Subcutaneous abdominal adipose tissue (tissue), 5 donors: ENCODE results near the gene NAP1L1.

ENCODE experiments used
- H3K27ac ChIP-seq: one replicate; pipeline ENCODE4 v1.7.0; 2013; ENCODE audit warnings: low read depth, mild to moderate bottlenecking, inconsistent platforms, low read length, moderate library complexity
- H3K27me3 ChIP-seq, 5 donors: one replicate each; pipeline ENCODE4 v1.7.0; 2013; ENCODE audit warnings: low read length in 5 of 5, inconsistent platforms in 1 of 5; ENCODE audit not compliant: control insufficient read depth in 5 of 5, insufficient read depth in 4 of 5
- H3K36me3 ChIP-seq, 5 donors: one replicate each; pipeline ENCODE4 v1.7.0; 2013; ENCODE audit warnings: low read length in 5 of 5; ENCODE audit not compliant: control insufficient read depth in 5 of 5, insufficient read depth in 5 of 5
- H3K4me1 ChIP-seq, 5 donors: one replicate each; pipeline ENCODE4 v1.7.0; 2013; ENCODE audit warnings: low read length in 5 of 5, mild to moderate bottlenecking in 3 of 5, moderate library complexity in 1 of 5; ENCODE audit not compliant: control insufficient read depth in 5 of 5, insufficient read depth in 5 of 5
- H3K4me3 ChIP-seq, 5 donors: one replicate each; pipeline ENCODE4 v1.7.0; 2013; ENCODE audit warnings: low read length in 5 of 5, low read depth in 1 of 5
- H3K9ac ChIP-seq, 5 donors: one replicate each; pipeline ENCODE4 v1.7.0; 2013; ENCODE audit warnings: low read length in 5 of 5, mild to moderate bottlenecking in 4 of 5, moderate library complexity in 3 of 5
- H3K9me3 ChIP-seq, 5 donors: one replicate each; pipeline ENCODE4 v1.7.0; 2013; ENCODE audit warnings: low read length in 5 of 5; ENCODE audit not compliant: control insufficient read depth in 5 of 5
- donor health status: healthy.
- donor health status: healthy.
- donor health status: healthy.
- donor health status: healthy.
- donor health status: healthy.

The NAP1L1 gene

DNA sequence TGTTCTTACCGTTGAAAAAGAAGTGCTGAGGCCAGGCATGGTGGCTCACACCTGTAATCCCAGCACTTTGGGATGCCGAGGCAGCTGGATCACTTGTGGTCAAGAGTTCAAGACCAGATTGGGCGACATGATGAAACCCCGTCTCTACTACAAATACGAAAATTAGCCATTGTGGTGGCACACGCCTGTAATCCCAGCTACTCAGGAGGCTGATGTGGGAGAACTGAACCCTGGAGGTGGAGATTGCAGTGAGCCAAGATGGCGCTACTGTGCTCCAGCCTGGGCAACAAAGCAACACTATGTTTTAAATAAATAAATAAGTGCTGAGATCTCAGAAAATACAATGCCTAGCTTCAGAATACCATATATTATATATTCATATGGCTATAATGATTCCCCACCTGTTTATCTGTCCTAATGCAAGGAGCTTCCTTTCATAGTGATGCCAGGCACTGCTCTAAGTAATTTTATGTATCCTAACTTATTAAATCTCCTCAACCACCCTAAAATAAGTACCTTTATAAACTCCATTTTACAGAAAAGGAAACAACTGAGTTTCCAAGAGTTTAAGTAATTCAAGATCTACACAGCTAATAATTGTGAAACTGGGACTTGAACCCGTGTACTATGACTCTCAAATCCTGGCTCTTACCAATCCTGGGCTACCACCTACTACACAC, 60.2 kb downstream of the NAP1L1 start:
- H3K27ac ChIP-seq = no peak overlapping the region
- peaks cover 3 to 17% (median 13%) of the 10 kb centered on the region in 5 donors for H3K4me1 ChIP-seq
- H3K9ac ChIP-seq = no peak overlapping the region
- peaks cover 0 to 6% (median 0%) of the 10 kb centered on the region in 5 donors for H3K27me3 ChIP-seq
- H3K4me3 ChIP-seq = no peak overlapping the region
- H3K9me3 ChIP-seq = no peaks in the 10 kb centered on the region
- no peaks in the 10 kb centered on the region for H3K36me3 ChIP-seq

DNA sequence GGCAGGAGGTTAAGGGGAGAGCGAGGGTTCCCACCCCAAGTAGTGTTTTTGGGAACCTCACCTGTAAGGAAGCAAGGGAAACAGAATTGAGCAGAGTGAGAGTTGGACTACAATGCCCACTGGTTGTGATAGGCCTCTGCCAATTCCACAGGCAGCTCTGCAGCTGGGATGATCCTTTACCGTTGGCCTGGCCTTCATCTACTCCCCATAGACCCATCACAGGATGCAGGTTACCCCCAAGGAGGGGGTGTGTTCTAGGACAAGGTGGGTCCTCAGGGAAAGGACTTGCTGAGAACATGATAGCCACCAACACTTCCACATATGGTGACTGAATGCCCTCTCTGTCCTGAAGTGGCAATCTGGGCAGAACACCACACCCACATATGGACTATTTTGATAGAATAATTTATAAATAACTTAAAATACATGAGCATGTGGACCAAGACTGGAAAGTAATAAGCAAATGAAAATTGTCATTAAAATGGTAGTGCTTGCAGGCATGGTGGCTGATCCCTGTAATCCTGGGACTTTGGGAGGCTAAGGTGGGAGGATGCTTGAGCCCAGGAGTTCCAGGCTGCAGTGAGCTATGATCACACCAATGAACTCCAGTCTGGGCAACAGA, 61.3 kb downstream of the NAP1L1 start:
- Histone ChIP-seq H3K9me3 (no peaks in the 10 kb centered on the region), H3K36me3 (no peaks in the 10 kb centered on the region), H3K9ac (no peak overlapping the region), H3K27me3 (peaks cover 0 to 2% (median 0%) of the 10 kb centered on the region in 5 donors), H3K27ac (no peak overlapping the region), H3K4me1 (peaks cover 3 to 15% (median 12%) of the 10 kb centered on the region in 5 donors), H3K4me3 (no peak overlapping the region)

DNA sequence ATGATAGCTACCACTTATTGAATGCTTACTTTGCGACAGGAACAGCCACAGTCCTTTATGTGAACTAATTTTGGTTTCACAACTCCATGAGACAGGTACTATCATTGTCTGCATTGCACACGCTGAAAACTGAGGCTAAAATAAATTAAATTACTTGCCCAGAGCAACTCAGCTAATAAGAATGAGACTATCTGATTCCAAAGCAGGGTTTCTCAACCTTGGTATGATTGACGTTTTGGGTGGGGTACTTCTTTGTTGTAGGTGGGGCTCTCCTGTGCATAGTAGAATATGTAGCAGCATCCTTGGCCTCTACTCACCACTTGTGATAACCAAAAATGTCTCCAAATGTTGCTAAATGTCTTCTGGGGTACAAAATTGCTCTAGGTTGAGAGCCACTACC, 62.0 kb downstream of the NAP1L1 start:
- Histone ChIP-seq H3K4me1 (peaks cover 3 to 18% (median 14%) of the 10 kb centered on the region in 5 donors), H3K27ac (no peak overlapping the region), H3K9me3 (no peaks in the 10 kb centered on the region), H3K27me3 (peaks cover 0 to 2% (median 0%) of the 10 kb centered on the region in 5 donors), H3K9ac (no peak overlapping the region), H3K36me3 (no peaks in the 10 kb centered on the region), H3K4me3 (no peak overlapping the region)

DNA sequence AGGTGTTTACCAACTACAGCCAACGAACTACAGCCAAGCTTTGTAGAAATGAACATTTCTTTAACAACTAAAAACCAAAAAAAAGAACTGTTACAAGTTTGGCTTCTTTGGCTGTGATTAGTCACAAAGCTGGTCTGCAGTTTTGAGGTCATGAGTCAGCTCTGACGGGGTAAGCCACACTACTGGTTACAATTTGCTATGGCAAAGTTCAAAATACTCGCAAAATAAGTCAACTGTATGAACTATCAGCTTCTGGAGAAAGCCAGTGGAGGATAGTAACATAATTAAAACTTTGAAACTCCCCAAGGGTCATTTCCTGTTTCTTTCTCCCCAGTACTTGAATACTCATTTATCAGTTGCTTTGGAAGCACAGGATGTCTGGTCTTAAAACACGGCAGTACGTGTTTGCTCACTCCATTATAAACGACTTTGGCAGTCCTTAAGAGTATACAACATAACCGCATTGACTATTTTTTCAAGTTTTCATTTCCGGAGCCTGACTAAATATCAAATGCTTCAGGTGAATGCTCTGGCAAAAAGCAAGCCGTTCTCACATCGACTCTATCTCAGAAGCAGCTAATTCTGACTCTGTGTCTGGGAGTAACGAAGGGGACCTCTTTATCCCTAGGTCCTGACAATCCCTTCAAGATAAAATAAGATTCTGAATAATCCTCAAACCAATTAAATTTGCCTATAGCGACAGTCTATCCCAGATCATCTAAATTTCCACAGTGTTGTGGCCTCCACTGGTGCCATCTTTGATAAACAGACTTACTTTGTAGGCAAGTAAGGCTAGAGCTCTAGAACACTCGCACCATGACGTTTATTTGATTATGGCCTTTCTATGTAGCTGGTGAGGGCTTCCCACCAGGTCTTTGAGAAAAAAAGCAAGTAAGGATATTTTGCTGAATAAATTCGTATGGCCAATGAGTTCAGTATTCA, 63.5 kb downstream of the NAP1L1 start:
- Histone ChIP-seq H3K27me3 (no peaks in the 10 kb centered on the region), H3K9me3 (no peaks in the 10 kb centered on the region), H3K4me3 (no peak overlapping the region), H3K4me1 (peaks cover 3 to 18% (median 14%) of the 10 kb centered on the region in 5 donors), H3K36me3 (no peaks in the 10 kb centered on the region), H3K9ac (peak overlapping the region in 1 of 5 donors; percentile 10), H3K27ac (peak overlapping the region; percentile 19)

DNA sequence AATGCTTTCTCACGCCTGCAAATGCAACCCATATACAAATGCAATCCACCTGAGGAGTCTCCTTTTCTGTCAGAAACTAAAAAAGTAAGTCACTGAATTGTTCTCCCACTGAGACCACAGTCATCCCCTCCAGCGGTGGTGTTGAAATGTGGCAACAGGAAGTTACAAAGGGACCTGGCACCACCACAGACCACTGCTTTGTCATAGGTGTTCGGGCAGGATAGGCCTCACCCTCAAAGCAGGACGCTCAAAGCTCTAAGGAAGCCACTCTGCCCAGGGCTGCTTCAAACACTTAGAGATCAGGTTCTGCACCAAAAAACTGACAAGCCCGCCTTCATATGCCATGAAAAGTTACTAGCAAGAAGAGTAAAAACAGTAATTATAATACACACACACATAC, 64.2 kb downstream of the NAP1L1 start:
- Histone ChIP-seq H3K4me1 (peaks cover 3 to 18% (median 14%) of the 10 kb centered on the region in 5 donors), H3K4me3 (no peak overlapping the region), H3K27me3 (no peaks in the 10 kb centered on the region), H3K9ac (no peak overlapping the region), H3K36me3 (no peaks in the 10 kb centered on the region), H3K27ac (no peak overlapping the region), H3K9me3 (no peaks in the 10 kb centered on the region)

DNA sequence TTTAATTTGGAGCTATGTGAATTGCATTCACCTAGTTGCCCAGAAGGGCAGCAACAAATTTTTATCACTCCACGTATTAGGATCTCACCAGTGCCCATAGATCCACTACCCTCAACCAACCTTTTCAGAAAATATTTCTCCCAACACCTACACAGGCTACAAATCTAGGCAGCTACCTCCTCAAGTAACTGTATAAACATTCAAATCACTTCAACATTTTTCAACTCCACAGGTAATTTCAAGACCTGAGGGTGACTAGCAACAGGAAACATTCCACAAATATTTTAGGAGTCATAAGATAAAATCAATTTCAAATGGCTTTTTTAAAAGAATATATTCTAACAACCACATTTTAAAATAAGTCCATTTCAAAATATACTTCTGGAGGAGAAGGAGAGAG, 65.8 kb downstream of the NAP1L1 start:
- Histone ChIP-seq H3K9ac (no peak overlapping the region), H3K9me3 (no peaks in the 10 kb centered on the region), H3K27me3 (no peaks in the 10 kb centered on the region), H3K4me1 (peaks cover 3 to 18% (median 14%) of the 10 kb centered on the region in 5 donors), H3K27ac (no peak overlapping the region), H3K4me3 (no peak overlapping the region), H3K36me3 (no peaks in the 10 kb centered on the region)

DNA sequence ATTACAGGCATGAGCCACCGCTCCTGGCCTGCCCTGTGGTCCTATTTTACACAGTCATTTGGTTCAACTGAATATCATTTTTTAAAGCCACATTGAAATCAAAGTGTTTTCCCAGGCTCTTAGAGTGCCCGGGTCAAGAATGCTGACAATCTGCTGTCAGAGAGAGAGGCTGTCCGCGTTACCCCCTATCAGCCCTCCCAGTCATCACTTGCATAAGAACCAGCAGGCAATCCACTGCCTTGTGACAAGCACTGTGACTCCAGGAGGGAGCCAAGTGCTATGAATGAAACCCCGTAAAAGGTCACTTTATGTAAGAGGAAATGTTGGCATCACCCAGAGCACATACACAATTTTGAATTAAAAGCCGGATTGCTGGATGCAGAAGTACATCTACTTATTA, 66.4 kb downstream of the NAP1L1 start:
- H3K27ac ChIP-seq = no peak overlapping the region
- H3K27me3 ChIP-seq = no peaks in the 10 kb centered on the region
- no peak overlapping the region for H3K9ac ChIP-seq
- H3K9me3 ChIP-seq = no peaks in the 10 kb centered on the region
- peaks cover 3 to 18% (median 14%) of the 10 kb centered on the region in 5 donors for H3K4me1 ChIP-seq
- H3K36me3 ChIP-seq = no peaks in the 10 kb centered on the region
- no peak overlapping the region for H3K4me3 ChIP-seq

DNA sequence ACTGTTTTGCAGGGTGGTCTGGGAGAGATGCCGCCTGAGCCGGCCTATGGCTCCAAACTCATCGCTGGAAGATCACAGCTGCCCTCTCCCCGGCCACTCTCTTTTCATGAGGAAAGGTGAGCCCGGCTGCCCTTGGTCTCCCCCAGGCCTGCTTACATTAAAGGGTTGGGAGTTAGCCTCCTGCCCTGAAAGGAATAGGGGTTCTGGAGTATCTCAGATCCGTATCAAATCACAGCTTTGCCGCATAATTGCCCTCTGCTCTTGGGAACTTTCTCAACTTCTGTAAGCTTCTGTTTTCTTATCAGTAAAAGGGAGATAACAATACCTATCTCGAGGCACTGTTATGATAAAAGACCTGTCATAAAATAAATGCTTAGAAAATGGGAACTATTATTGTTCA, 70.5 kb downstream of the NAP1L1 start:
- no peak overlapping the region for H3K27ac ChIP-seq
- H3K36me3 ChIP-seq = no peaks in the 10 kb centered on the region
- no peaks in the 10 kb centered on the region for H3K27me3 ChIP-seq
- H3K9me3 ChIP-seq = no peaks in the 10 kb centered on the region
- peaks cover 0 to 5% (median 0%) of the 10 kb centered on the region in 5 donors for H3K4me1 ChIP-seq
- no peak overlapping the region for H3K9ac ChIP-seq
- H3K4me3 ChIP-seq = no peak overlapping the region

DNA sequence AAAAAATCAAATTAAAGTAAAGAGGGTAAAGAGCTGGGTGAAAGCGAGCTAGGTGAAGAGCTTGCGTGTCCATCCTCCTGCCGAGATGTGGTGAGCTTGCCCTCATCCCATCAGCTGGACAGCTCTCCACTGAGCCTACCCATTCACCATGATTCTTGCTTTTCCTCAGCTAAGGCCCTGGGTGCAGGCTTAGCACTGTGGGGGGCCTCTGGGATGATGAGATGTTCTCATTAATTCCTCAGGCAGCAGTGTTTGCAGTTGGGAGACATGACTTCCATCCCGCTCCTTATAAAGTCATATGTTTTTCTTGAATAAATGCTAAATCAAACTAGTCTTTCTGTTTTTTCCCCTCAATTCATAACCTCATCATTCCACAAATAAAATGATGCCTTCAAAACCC, 70.9 kb downstream of the NAP1L1 start:
- no peak overlapping the region for H3K27ac ChIP-seq
- H3K9ac ChIP-seq = no peak overlapping the region
- H3K4me1 ChIP-seq = peaks cover 0 to 5% (median 0%) of the 10 kb centered on the region in 5 donors
- H3K9me3 ChIP-seq = no peaks in the 10 kb centered on the region
- no peaks in the 10 kb centered on the region for H3K36me3 ChIP-seq
- H3K4me3 ChIP-seq = no peak overlapping the region
- H3K27me3 ChIP-seq = no peaks in the 10 kb centered on the region

DNA sequence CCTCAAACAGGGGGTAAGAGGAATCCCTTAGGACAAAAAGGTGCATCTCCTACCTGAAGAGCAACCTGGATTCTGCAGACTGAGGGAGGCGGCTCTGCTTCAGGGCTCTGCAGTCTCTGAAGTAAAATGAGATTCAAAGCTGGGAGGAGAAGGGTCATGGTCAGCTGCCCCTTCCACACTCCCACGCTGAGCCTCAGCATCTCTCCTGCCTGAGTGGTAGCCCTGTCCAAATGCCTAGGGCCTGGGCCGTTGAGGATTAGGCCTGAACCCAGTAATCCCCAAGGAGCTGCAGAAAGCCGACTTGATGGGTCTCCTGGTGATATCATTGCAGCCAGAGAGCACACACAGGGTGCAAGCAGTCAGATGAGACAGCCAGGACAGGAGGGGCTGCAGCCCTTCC, 71.8 kb downstream of the NAP1L1 start:
- H3K9ac ChIP-seq = no peak overlapping the region
- H3K9me3 ChIP-seq = no peaks in the 10 kb centered on the region
- no peaks in the 10 kb centered on the region for H3K4me1 ChIP-seq
- no peaks in the 10 kb centered on the region for H3K27me3 ChIP-seq
- H3K27ac ChIP-seq = no peak overlapping the region
- H3K36me3 ChIP-seq = no peaks in the 10 kb centered on the region
- no peak overlapping the region for H3K4me3 ChIP-seq
